ENCODE measurements around the gene MYRIP. TPM values are rescaled to one million over a fixed set of nuclear protein-coding genes. Genes with fewer than 3 reads are reported as not detected.

Gene MYRIP
- total and polyA plus RNA-seq, 8 donors = 0.29 to 1.9 (median 0.57) TPM

DNA sequence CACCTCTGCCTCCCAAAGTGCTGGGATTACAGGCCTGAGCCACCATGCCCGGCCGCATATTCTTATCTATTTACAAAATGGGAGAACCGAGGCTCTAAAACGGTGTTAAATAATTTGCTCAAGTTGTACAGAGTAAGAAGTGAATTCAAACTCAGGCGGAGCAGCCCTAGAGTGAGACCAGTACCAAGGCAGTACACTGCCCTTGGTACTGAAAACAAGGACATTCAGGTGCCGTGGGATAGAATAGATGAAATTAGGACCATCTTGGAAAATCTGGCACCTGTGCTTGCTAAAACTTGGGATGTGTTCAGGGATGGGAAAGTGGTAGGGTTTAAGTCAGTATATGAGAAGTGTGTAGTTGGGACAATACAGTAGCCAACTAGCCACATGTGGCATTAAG, 100.7 kb downstream of the MYRIP start:
- DNase-seq = no peak
- H3K4me1 ChIP-seq = no peaks in the 10 kb centered on the region
- no peak overlapping the region for H3K4me3 ChIP-seq
- intact Hi-C loops (cut with DNase I) = no loop called here
- TF ChIP-seq, protein P1, sequence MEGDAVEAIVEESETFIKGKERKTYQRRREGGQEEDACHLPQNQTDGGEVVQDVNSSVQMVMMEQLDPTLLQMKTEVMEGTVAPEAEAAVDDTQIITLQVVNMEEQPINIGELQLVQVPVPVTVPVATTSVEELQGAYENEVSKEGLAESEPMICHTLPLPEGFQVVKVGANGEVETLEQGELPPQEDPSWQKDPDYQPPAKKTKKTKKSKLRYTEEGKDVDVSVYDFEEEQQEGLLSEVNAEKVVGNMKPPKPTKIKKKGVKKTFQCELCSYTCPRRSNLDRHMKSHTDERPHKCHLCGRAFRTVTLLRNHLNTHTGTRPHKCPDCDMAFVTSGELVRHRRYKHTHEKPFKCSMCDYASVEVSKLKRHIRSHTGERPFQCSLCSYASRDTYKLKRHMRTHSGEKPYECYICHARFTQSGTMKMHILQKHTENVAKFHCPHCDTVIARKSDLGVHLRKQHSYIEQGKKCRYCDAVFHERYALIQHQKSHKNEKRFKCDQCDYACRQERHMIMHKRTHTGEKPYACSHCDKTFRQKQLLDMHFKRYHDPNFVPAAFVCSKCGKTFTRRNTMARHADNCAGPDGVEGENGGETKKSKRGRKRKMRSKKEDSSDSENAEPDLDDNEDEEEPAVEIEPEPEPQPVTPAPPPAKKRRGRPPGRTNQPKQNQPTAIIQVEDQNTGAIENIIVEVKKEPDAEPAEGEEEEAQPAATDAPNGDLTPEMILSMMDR (IDR thresholded peaks at IDR 0.05) = no peak
- ATAC-seq = no peak
- no peaks in the 10 kb centered on the region for H3K9me3 ChIP-seq
- H3K36me3 ChIP-seq = no peaks in the 10 kb centered on the region
- no peaks in the 10 kb centered on the region for H3K27me3 ChIP-seq
- H3K27ac ChIP-seq = no peak overlapping the region

DNA sequence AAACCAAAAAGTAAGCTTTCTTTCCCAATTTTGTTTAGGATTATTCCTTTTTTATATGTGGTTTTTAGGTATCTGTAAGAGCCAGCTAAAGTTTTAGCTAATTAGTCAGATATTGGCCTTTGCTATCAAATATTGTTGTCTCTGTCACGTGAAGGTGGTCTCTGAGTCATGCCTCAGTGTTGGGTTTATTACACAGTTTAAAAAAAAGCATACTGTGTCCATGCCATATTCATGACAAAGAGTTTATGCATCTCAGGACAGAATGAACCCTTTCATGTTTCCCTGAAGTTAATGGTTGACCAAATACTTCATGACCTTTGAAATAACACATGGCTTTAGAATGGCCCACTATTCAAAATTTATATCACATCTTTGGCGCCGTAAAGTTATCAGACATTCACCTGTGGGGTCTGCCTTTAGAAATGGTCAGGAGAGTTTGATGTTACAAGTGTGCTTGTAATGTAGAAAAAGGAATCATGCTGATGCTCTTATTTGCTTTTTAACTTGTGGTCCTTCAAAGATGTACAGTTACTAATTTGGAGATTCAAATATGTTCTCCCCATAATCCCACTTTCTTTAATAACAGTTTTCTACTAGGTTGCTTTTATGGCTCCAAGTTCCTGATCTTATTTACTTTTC, 101.5 kb downstream of the MYRIP start:
- TF ChIP-seq, protein P1 (IDR thresholded peaks at IDR 0.05) = no peak
- H3K27ac ChIP-seq = no peak overlapping the region
- DNase-seq (no peak), ATAC-seq (no peak)
- H3K4me1 ChIP-seq = no peaks in the 10 kb centered on the region
- H3K9me3 ChIP-seq = no peaks in the 10 kb centered on the region
- H3K4me3 ChIP-seq = no peak overlapping the region
- H3K27me3 ChIP-seq = no peaks in the 10 kb centered on the region
- intact Hi-C loops (cut with DNase I) = no loop called here
- H3K36me3 ChIP-seq = no peaks in the 10 kb centered on the region

GRCh38 chr3:39911465-39912309, 102.3 kb downstream of the MYRIP start:
- Histone ChIP-seq H3K36me3 (no peaks in the 10 kb centered on the region), H3K27me3 (no peaks in the 10 kb centered on the region), H3K27ac (no peak overlapping the region), H3K4me1 (no peaks in the 10 kb centered on the region), H3K4me3 (no peak overlapping the region), H3K9me3 (no peaks in the 10 kb centered on the region)
- intact Hi-C loops (cut with DNase I) = no loop called here
- TF ChIP-seq, protein P1 (IDR thresholded peaks at IDR 0.05) = no peak
- ATAC-seq (peak; percentile 24), DNase-seq (no peak)

DNA sequence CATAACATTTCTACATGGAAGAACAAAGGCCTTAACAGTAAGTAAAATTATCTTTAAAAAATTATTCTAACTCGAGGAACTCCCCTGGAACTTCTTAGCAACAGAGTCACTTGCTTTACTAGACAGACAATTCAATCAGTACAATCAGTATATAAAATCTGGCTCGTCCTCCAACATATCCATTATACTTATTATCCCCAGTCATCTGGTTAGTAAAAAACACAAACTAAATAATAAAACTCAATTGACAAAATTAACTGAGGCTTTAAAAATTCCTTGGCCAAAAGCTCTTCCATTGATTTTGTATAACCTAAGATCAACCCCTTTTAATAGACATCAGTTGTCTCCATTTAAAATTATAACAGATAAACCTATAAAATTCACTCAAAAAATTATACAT, 105.6 kb downstream of the MYRIP start:
- ATAC-seq (no peak), DNase-seq (no peak)
- Histone ChIP-seq H3K4me1 (no peaks in the 10 kb centered on the region), H3K36me3 (no peaks in the 10 kb centered on the region), H3K9me3 (no peaks in the 10 kb centered on the region), H3K4me3 (no peak overlapping the region), H3K27me3 (no peaks in the 10 kb centered on the region), H3K27ac (no peak overlapping the region)
- intact Hi-C loops (cut with DNase I) = no loop called here
- TF ChIP-seq, protein P1 (IDR thresholded peaks at IDR 0.05) = no peak

- no peaks in the 10 kb centered on the region for H3K27me3 ChIP-seq
- H3K4me3 ChIP-seq = no peak overlapping the region
- H3K9me3 ChIP-seq = no peaks in the 10 kb centered on the region
- intact Hi-C loops (cut with DNase I) = no loop called here
- TF ChIP-seq, protein P1 (IDR thresholded peaks at IDR 0.05) = no peak
- no peaks in the 10 kb centered on the region for H3K4me1 ChIP-seq
- ATAC-seq (no peak), DNase-seq (no peak)
- H3K27ac ChIP-seq = no peak overlapping the region
- H3K36me3 ChIP-seq = no peaks in the 10 kb centered on the region
Observed at GRCh38 chr3:39917065-39917773, 107.8 kb downstream of the MYRIP start.
